Transverse colon (tissue), 3 donors: ENCODE measurements around the gene LDB2.

Experiments
- EP300 ChIP-seq: sonication (generic); formaldehyde crosslinking; IDR thresholded peaks from one replicate; pipeline ENCODE4 v1.6.1; 2017; ENCODE audit warnings: antibody characterized with exemption, low read depth
- POLR2A ChIP-seq: fragments of 450-650 bp; IDR thresholded peaks from one replicate; pipeline ENCODE4 v1.6.1; 2016; ENCODE audit warnings: antibody characterized with exemption, mild to moderate bottlenecking, moderate library complexity
- TF ChIP-seq, protein P1 (sequence below), 5 experiments: fragments of 200-600 bp in 3 of 5; fragments of 450-650 bp in 2 of 5; sonication (generic) in 3 of 5; IDR thresholded peaks; 1 replicate in 2 of 5; 2 replicates in 3 of 5; pipeline ENCODE4 v1.5.1; 2016 to 2017; ENCODE audit warnings: antibody characterized with exemption in 5 of 5, inconsistent platforms in 3 of 5, mild to moderate bottlenecking in 2 of 5, moderate library complexity in 1 of 5

DNA sequence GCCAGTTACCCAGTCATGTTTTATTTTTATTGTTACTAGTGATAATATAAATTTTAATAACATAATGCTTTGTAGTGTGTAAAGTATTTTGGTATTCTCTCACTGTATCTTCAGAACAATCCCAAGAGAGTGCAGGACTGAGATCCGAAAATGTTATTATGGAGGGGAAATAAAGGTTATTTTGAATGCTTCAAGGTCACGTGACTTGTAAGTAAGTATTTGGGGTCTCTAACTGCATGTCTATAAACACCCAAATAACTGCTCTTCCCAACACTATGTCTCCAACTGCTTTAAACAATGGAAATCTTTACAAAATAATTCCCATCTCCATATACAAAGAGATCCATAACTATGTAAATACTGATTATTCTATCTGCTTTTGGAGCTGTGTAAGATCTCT is 302.2 kb downstream of the LDB2 start:
- TF ChIP-seq, protein P1, sequence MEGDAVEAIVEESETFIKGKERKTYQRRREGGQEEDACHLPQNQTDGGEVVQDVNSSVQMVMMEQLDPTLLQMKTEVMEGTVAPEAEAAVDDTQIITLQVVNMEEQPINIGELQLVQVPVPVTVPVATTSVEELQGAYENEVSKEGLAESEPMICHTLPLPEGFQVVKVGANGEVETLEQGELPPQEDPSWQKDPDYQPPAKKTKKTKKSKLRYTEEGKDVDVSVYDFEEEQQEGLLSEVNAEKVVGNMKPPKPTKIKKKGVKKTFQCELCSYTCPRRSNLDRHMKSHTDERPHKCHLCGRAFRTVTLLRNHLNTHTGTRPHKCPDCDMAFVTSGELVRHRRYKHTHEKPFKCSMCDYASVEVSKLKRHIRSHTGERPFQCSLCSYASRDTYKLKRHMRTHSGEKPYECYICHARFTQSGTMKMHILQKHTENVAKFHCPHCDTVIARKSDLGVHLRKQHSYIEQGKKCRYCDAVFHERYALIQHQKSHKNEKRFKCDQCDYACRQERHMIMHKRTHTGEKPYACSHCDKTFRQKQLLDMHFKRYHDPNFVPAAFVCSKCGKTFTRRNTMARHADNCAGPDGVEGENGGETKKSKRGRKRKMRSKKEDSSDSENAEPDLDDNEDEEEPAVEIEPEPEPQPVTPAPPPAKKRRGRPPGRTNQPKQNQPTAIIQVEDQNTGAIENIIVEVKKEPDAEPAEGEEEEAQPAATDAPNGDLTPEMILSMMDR (IDR thresholded peaks at IDR 0.05), result no peak
- TF ChIP-seq EP300 (no peak), POLR2A (no peak)
